GM23338 (cell line): ENCODE results near the gene UFM1. TPM values are rescaled to one million over a fixed set of nuclear protein-coding genes. Genes with fewer than 3 reads are reported as not detected.

Experiments
- ATAC-seq: fragments of 200-7000 bp; cut with Tn5 transposase; 3 replicates; pipeline ENCODE4 v1.9.1; 2020
- DNase-seq: peaks from one replicate; pipeline ENCODE4 v3.0.0-alpha.2; 2015; ENCODE audit warnings: low spot score
- H2AFZ ChIP-seq: fragments of 200-600 bp; sonication (generic); 2 replicates; pipeline ENCODE4 v1.8.0; 2016; ENCODE audit warnings: antibody characterized with exemption, mild to moderate bottlenecking, moderate library complexity
- H3F3A ChIP-seq: fragments of 200-600 bp; sonication (generic); replicated peaks from 2 replicates; pipeline ENCODE4 v1.8.0; 2017; ENCODE audit warnings: antibody characterized with exemption, mixed run types, low read depth
- H3K27ac ChIP-seq: fragments of 200-600 bp; sonication (generic); 2 replicates; pipeline ENCODE4 v1.6.1; 2016; ENCODE audit warnings: low read depth
- H3K27me3 ChIP-seq: fragments of 200-600 bp; sonication (generic); 2 replicates; pipeline ENCODE4 v1.8.0; 2016; ENCODE audit warnings: mild to moderate bottlenecking, mixed run types, moderate library complexity; ENCODE audit not compliant: insufficient read depth
- H3K36me3 ChIP-seq: fragments of 200-600 bp; sonication (generic); 2 replicates; pipeline ENCODE4 v1.8.0; 2016; ENCODE audit warnings: mild to moderate bottlenecking; ENCODE audit not compliant: insufficient read depth
- H3K4me1 ChIP-seq: fragments of 200-600 bp; sonication (generic); 2 replicates; pipeline ENCODE4 v1.8.0; 2016; ENCODE audit warnings: mild to moderate bottlenecking, moderate library complexity; ENCODE audit not compliant: insufficient read depth
- H3K4me2 ChIP-seq: fragments of 200-600 bp; sonication (generic); 2 replicates; pipeline ENCODE4 v1.7.1; 2017; ENCODE audit warnings: mixed run types
- H3K4me3 ChIP-seq: fragments of 200-600 bp; sonication (generic); 2 replicates; pipeline ENCODE4 v1.6.1; 2016; ENCODE audit warnings: mixed run types
- H3K79me2 ChIP-seq: fragments of 200-600 bp; sonication (generic); replicated peaks from 2 replicates; pipeline ENCODE4 v1.8.0; 2017; ENCODE audit warnings: mild to moderate bottlenecking; ENCODE audit not compliant: insufficient read depth
- H3K9me2 ChIP-seq: fragments of 200-600 bp; sonication (generic); 2 replicates; pipeline ENCODE4 v1.8.0; 2017; ENCODE audit not compliant: insufficient read depth
- H4K20me1 ChIP-seq: fragments of 200-600 bp; sonication (generic); replicated peaks from 2 replicates; pipeline ENCODE4 v1.8.0; 2017; ENCODE audit warnings: mild to moderate bottlenecking; ENCODE audit not compliant: insufficient read depth
- H3K27ac Mint-ChIP-seq: 2 replicates; pipeline ENCODE4 v1.8.0; 2020; ENCODE audit warnings: inconsistent platforms, mild to moderate bottlenecking, moderate library complexity, mixed read lengths
- H3K27me3 Mint-ChIP-seq: 3 replicates; pipeline ENCODE4 v1.8.0; 2022; ENCODE audit warnings: low read depth, mild to moderate bottlenecking, moderate library complexity, mixed read lengths, inconsistent platforms; ENCODE audit not compliant: insufficient read depth, poor library complexity
- H3K36me3 Mint-ChIP-seq: 3 replicates; pipeline ENCODE4 v1.8.0; 2021; ENCODE audit warnings: low read depth, mild to moderate bottlenecking, inconsistent platforms, moderate library complexity, mixed read lengths
- H3K4me1 Mint-ChIP-seq: 3 replicates; pipeline ENCODE4 v1.8.0; 2020; ENCODE audit warnings: mild to moderate bottlenecking, inconsistent platforms, mixed read lengths
- H3K4me3 Mint-ChIP-seq: 3 replicates; pipeline ENCODE4 v1.8.0; 2021; ENCODE audit warnings: moderate library complexity, mild to moderate bottlenecking, inconsistent platforms, mixed read lengths
- H3K9me3 Mint-ChIP-seq: 3 replicates; pipeline ENCODE4 v1.8.0; 2020; ENCODE audit warnings: moderate library complexity, mild to moderate bottlenecking, inconsistent platforms, mixed read lengths
- CREB1 ChIP-seq: fragments of 250-450 bp; sonication (Bioruptor Pico); IDR thresholded peaks from 2 replicates; pipeline ENCODE4 v1.5.0; 2020; ENCODE audit warnings: low read depth, mild to moderate bottlenecking, moderate library complexity
- EZH2 ChIP-seq: fragments of 200-600 bp; sonication (generic); IDR thresholded peaks from one replicate; pipeline ENCODE4 v1.8.0; 2017; ENCODE audit warnings: antibody characterized with exemption, mild to moderate bottlenecking, low read depth; ENCODE audit not compliant: unreplicated experiment
- EZH2phosphoT487 ChIP-seq: fragments of 200-600 bp; sonication (generic); IDR thresholded peaks from one replicate; pipeline ENCODE4 v1.8.1; 2018; ENCODE audit warnings: antibody characterized with exemption; ENCODE audit not compliant: unreplicated experiment
- JUNB ChIP-seq: IDR thresholded peaks from one replicate; pipeline ENCODE4 v1.6.1; 2016; ENCODE audit warnings: antibody characterized with exemption; ENCODE audit not compliant: unreplicated experiment
- NANOG ChIP-seq: IDR thresholded peaks from 2 replicates; pipeline ENCODE4 v1.6.1; 2016; ENCODE audit warnings: antibody characterized with exemption, borderline replicate concordance
- POLR2AphosphoS5 ChIP-seq: IDR thresholded peaks from 2 replicates; pipeline ENCODE4 v1.6.1; 2016; ENCODE audit warnings: antibody characterized with exemption, low read depth
- STAT1 ChIP-seq: IDR thresholded peaks from one replicate; pipeline ENCODE4 v1.6.1; 2016; ENCODE audit warnings: antibody characterized with exemption; ENCODE audit not compliant: unreplicated experiment
- ZNF114 ChIP-seq: fragments of 250-450 bp; sonication (Bioruptor Pico); IDR thresholded peaks from 2 replicates; pipeline ENCODE4 v1.5.0; 2020; ENCODE audit warnings: mild to moderate bottlenecking, moderate library complexity
- ZNF331 ChIP-seq: fragments of 250-450 bp; sonication (Bioruptor Pico); IDR thresholded peaks from 2 replicates; pipeline ENCODE4 v1.5.0; 2020; ENCODE audit warnings: low read depth, mild to moderate bottlenecking, moderate library complexity
- polyA plus RNA-seq: library from polyadenylated mRNA; unstranded; fragments of >200 nt; fragmentation: Nextera tagmentation; extraction: Ambion mirVana; gene quantifications from 2 replicates; pipeline ENCODE4 v1.2.1, GENCODE V29; 2016
- total RNA-seq: library from RNA; depleted of rRNA; stranded (reverse); fragments of >200 nt; shearing (Covaris generic); gene quantifications from 2 replicates; pipeline ENCODE4 v1.2.3, GENCODE V29; 2014
- TF ChIP-seq, protein P1 (sequence below): IDR thresholded peaks from 2 replicates; pipeline ENCODE4 v1.6.1; 2016; ENCODE audit warnings: antibody characterized with exemption
- TF ChIP-seq, protein P2 (sequence below): IDR thresholded peaks from one replicate; pipeline ENCODE4 v1.6.1; 2018; ENCODE audit warnings: antibody characterized with exemption; ENCODE audit not compliant: unreplicated experiment
- TF ChIP-seq, protein P3 (sequence below), 2 experiments: fragments of 200-600 bp in 1 of 2; sonication (generic) in 1 of 2; conservative IDR thresholded peaks; 2 replicates each; pipeline versions ENCODE4 v1.5.1 to v1.6.1; 2016 to 2017; ENCODE audit warnings: antibody characterized with exemption in 2 of 2, low read depth in 2 of 2, mild to moderate bottlenecking in 2 of 2, moderate library complexity in 1 of 2
- TF ChIP-seq, protein P4 (sequence below): fragments of 250-450 bp; sonication (Bioruptor Pico); IDR thresholded peaks from 2 replicates; pipeline ENCODE4 v1.5.0; 2020; ENCODE audit warnings: mild to moderate bottlenecking, moderate library complexity

UFM1 gene
- total and polyA plus RNA-seq, 2 experiments from 2014 or later, result 57.0 to 77.1 TPM

DNA sequence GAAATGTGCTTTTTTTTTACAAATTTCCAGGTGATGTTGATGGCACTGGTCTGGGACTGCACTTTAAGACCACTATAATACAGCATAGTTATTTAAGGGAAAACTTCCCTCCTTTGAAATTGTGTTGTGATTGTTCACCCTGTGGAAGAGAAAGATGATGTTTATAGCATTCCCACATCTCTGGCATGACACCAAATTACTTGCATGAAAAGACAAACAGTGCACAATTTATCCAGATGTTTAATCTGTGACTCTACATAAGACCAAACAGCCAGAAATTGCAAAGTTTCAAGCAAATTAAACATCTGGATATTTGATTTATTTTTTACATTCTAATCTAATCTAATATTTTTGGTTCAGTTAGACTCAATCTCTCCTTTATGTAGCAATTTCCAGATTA lies 51.6 kb downstream of the UFM1 start:
- TF ChIP-seq EZH2, result no peak
- TF ChIP-seq, protein P1, sequence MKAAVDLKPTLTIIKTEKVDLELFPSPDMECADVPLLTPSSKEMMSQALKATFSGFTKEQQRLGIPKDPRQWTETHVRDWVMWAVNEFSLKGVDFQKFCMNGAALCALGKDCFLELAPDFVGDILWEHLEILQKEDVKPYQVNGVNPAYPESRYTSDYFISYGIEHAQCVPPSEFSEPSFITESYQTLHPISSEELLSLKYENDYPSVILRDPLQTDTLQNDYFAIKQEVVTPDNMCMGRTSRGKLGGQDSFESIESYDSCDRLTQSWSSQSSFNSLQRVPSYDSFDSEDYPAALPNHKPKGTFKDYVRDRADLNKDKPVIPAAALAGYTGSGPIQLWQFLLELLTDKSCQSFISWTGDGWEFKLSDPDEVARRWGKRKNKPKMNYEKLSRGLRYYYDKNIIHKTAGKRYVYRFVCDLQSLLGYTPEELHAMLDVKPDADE, result no peak
- no peak for TF ChIP-seq ZNF331 (CRISPR knock-in tag)
- TF ChIP-seq EZH2phosphoT487, result no peak
- no peak for TF ChIP-seq NANOG
- no peak for TF ChIP-seq CREB1 (CRISPR knock-in tag)
- TF ChIP-seq ZNF114, result no peak
- no peak for TF ChIP-seq JUNB
- TF ChIP-seq, protein P2, sequence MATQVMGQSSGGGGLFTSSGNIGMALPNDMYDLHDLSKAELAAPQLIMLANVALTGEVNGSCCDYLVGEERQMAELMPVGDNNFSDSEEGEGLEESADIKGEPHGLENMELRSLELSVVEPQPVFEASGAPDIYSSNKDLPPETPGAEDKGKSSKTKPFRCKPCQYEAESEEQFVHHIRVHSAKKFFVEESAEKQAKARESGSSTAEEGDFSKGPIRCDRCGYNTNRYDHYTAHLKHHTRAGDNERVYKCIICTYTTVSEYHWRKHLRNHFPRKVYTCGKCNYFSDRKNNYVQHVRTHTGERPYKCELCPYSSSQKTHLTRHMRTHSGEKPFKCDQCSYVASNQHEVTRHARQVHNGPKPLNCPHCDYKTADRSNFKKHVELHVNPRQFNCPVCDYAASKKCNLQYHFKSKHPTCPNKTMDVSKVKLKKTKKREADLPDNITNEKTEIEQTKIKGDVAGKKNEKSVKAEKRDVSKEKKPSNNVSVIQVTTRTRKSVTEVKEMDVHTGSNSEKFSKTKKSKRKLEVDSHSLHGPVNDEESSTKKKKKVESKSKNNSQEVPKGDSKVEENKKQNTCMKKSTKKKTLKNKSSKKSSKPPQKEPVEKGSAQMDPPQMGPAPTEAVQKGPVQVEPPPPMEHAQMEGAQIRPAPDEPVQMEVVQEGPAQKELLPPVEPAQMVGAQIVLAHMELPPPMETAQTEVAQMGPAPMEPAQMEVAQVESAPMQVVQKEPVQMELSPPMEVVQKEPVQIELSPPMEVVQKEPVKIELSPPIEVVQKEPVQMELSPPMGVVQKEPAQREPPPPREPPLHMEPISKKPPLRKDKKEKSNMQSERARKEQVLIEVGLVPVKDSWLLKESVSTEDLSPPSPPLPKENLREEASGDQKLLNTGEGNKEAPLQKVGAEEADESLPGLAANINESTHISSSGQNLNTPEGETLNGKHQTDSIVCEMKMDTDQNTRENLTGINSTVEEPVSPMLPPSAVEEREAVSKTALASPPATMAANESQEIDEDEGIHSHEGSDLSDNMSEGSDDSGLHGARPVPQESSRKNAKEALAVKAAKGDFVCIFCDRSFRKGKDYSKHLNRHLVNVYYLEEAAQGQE, result no peak
- TF ChIP-seq STAT1, result no peak
- TF ChIP-seq, protein P3, sequence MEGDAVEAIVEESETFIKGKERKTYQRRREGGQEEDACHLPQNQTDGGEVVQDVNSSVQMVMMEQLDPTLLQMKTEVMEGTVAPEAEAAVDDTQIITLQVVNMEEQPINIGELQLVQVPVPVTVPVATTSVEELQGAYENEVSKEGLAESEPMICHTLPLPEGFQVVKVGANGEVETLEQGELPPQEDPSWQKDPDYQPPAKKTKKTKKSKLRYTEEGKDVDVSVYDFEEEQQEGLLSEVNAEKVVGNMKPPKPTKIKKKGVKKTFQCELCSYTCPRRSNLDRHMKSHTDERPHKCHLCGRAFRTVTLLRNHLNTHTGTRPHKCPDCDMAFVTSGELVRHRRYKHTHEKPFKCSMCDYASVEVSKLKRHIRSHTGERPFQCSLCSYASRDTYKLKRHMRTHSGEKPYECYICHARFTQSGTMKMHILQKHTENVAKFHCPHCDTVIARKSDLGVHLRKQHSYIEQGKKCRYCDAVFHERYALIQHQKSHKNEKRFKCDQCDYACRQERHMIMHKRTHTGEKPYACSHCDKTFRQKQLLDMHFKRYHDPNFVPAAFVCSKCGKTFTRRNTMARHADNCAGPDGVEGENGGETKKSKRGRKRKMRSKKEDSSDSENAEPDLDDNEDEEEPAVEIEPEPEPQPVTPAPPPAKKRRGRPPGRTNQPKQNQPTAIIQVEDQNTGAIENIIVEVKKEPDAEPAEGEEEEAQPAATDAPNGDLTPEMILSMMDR (conservative IDR thresholded peaks at IDR 0.05; ENCODE audit: low read depth in 2 of 2), result no peak
- TF ChIP-seq, protein P4, sequence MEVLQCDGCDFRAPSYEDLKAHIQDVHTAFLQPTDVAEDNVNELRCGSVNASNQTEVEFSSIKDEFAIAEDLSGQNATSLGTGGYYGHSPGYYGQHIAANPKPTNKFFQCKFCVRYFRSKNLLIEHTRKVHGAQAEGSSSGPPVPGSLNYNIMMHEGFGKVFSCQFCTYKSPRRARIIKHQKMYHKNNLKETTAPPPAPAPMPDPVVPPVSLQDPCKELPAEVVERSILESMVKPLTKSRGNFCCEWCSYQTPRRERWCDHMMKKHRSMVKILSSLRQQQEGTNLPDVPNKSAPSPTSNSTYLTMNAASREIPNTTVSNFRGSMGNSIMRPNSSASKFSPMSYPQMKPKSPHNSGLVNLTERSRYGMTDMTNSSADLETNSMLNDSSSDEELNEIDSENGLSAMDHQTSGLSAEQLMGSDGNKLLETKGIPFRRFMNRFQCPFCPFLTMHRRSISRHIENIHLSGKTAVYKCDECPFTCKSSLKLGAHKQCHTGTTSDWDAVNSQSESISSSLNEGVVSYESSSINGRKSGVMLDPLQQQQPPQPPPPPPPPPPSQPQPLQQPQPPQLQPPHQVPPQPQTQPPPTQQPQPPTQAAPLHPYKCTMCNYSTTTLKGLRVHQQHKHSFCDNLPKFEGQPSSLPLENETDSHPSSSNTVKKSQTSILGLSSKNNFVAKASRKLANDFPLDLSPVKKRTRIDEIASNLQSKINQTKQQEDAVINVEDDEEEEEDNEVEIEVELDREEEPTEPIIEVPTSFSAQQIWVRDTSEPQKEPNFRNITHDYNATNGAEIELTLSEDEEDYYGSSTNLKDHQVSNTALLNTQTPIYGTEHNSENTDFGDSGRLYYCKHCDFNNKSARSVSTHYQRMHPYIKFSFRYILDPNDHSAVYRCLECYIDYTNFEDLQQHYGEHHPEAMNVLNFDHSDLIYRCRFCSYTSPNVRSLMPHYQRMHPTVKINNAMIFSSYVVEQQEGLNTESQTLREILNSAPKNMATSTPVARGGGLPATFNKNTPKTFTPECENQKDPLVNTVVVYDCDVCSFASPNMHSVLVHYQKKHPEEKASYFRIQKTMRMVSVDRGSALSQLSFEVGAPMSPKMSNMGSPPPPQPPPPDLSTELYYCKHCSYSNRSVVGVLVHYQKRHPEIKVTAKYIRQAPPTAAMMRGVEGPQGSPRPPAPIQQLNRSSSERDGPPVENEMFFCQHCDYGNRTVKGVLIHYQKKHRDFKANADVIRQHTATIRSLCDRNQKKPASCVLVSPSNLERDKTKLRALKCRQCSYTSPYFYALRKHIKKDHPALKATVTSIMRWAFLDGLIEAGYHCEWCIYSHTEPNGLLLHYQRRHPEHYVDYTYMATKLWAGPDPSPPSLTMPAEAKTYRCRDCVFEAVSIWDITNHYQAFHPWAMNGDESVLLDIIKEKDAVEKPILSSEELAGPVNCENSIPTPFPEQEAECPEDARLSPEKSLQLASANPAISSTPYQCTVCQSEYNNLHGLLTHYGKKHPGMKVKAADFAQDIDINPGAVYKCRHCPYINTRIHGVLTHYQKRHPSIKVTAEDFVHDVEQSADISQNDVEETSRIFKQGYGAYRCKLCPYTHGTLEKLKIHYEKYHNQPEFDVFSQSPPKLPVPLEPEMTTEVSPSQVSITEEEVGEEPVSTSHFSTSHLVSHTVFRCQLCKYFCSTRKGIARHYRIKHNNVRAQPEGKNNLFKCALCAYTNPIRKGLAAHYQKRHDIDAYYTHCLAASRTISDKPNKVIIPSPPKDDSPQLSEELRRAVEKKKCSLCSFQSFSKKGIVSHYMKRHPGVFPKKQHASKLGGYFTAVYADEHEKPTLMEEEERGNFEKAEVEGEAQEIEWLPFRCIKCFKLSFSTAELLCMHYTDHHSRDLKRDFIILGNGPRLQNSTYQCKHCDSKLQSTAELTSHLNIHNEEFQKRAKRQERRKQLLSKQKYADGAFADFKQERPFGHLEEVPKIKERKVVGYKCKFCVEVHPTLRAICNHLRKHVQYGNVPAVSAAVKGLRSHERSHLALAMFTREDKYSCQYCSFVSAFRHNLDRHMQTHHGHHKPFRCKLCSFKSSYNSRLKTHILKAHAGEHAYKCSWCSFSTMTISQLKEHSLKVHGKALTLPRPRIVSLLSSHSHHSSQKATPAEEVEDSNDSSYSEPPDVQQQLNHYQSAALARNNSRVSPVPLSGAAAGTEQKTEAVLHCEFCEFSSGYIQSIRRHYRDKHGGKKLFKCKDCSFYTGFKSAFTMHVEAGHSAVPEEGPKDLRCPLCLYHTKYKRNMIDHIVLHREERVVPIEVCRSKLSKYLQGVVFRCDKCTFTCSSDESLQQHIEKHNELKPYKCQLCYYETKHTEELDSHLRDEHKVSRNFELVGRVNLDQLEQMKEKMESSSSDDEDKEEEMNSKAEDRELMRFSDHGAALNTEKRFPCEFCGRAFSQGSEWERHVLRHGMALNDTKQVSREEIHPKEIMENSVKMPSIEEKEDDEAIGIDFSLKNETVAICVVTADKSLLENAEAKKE, result no peak
- no peak for TF ChIP-seq POLR2AphosphoS5
- Histone ChIP-seq H3K4me1 (no peaks in the 10 kb centered on the region), H3K9me2 (no peaks in the 10 kb centered on the region), H3K36me3 (no peaks in the 10 kb centered on the region), H4K20me1 (no peaks in the 10 kb centered on the region), H3K27me3 (no peaks in the 10 kb centered on the region), H3K79me2 (no peaks in the 10 kb centered on the region), H3F3A (no peaks in the 10 kb centered on the region), H2AFZ (no peak overlapping the region), H3K4me2 (no peak overlapping the region), H3K4me3 (no peak overlapping the region), H3K27ac (no peak overlapping the region)
- DNase-seq (no peak), ATAC-seq (no peak)
- no peaks in the 10 kb centered on the region for H3K9me3 Mint-ChIP-seq
- no peak overlapping the region for H3K4me3 Mint-ChIP-seq
- no peaks in the 10 kb centered on the region for H3K36me3 Mint-ChIP-seq
- H3K4me1 Mint-ChIP-seq, result no peaks in the 10 kb centered on the region
- no peak overlapping the region for H3K27ac Mint-ChIP-seq
- H3K27me3 Mint-ChIP-seq, result no peaks in the 10 kb centered on the region
